ENCODE data around the gene NT5M. TPM values are rescaled to one million over a fixed set of nuclear protein-coding genes. Genes with fewer than 3 reads are reported as not detected.

The NT5M gene
- total RNA-seq, 4 donors from 2014 or later = 0.68 to 4.2 (median 1.7) TPM; not detected in 1

- peak; percentile 48 for DNase-seq
- Histone ChIP-seq H3K27ac (peak overlapping the region in 1 of 4 donors; percentile 34), H3K27me3 (peaks cover 6% of the 10 kb centered on the region), H3K4me1 (peaks cover 0 to 10% (median 0%) of the 10 kb centered on the region in 4 donors), H3K9me3 (no peaks in the 10 kb centered on the region), H3K4me3 (no peak overlapping the region), H3K36me3 (no peaks in the 10 kb centered on the region)
- WGBS, 2 donors (ENCODE audit: low coverage in 1 of 2) = 57 to 69% methylated on average over 2 to 7 of the region's 7 CpGs
- no peak for TF ChIP-seq POLR2AphosphoS5 (IDR thresholded peaks at IDR 0.05)
- TF ChIP-seq EP300 (IDR thresholded peaks at IDR 0.05; ENCODE audit: low read depth) = no peak
- no peak for TF ChIP-seq POLR2A (IDR thresholded peaks at IDR 0.05)
- TF ChIP-seq, protein P1, sequence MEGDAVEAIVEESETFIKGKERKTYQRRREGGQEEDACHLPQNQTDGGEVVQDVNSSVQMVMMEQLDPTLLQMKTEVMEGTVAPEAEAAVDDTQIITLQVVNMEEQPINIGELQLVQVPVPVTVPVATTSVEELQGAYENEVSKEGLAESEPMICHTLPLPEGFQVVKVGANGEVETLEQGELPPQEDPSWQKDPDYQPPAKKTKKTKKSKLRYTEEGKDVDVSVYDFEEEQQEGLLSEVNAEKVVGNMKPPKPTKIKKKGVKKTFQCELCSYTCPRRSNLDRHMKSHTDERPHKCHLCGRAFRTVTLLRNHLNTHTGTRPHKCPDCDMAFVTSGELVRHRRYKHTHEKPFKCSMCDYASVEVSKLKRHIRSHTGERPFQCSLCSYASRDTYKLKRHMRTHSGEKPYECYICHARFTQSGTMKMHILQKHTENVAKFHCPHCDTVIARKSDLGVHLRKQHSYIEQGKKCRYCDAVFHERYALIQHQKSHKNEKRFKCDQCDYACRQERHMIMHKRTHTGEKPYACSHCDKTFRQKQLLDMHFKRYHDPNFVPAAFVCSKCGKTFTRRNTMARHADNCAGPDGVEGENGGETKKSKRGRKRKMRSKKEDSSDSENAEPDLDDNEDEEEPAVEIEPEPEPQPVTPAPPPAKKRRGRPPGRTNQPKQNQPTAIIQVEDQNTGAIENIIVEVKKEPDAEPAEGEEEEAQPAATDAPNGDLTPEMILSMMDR (IDR thresholded peaks at IDR 0.05) = no peak
- in situ Hi-C loops (cut with MboI; ENCODE audit: low pct_ligation_motif_present in 1 of 4, low pct_unique_long_range_greater_than_20kb in 1 of 4, low sequenced_read_pairs in 3 of 4) (no loop called here), intact Hi-C loops (cut with DNase I; ENCODE audit: low total_unique reads) (no loop called here)
These were observed 83.9 kb downstream of the NT5M start for GRCh38 chr17:17387017-17387497.

GRCh38 chr17:17387498-17388362 lies 84.6 kb downstream of the NT5M start:
- no peak for TF ChIP-seq EP300 (IDR thresholded peaks at IDR 0.05; ENCODE audit: low read depth)
- TF ChIP-seq, protein P1 (IDR thresholded peaks at IDR 0.05) = peak; percentile 40 to 97 (median 76)
- H3K36me3 ChIP-seq = no peaks in the 10 kb centered on the region
- H3K4me1 ChIP-seq = peaks cover 0 to 10% (median 0%) of the 10 kb centered on the region in 4 donors
- WGBS, 2 donors (ENCODE audit: low coverage in 1 of 2) = 51% methylated on average over 15 of the region's 15 CpGs; no CpG with 5 or more reads in 1 of the 2 donors
- H3K4me3 ChIP-seq = no peak overlapping the region
- peak; percentile 77 for DNase-seq
- intact Hi-C loops (cut with DNase I; ENCODE audit: low total_unique reads) (no loop called here), in situ Hi-C loops (cut with MboI; ENCODE audit: low pct_ligation_motif_present in 1 of 4, low pct_unique_long_range_greater_than_20kb in 1 of 4, low sequenced_read_pairs in 3 of 4) (no loop called here)
- no peaks in the 10 kb centered on the region for H3K9me3 ChIP-seq
- H3K27ac ChIP-seq = peak overlapping the region in 1 of 4 donors; percentile 34
- H3K27me3 ChIP-seq = no peaks in the 10 kb centered on the region

DNA sequence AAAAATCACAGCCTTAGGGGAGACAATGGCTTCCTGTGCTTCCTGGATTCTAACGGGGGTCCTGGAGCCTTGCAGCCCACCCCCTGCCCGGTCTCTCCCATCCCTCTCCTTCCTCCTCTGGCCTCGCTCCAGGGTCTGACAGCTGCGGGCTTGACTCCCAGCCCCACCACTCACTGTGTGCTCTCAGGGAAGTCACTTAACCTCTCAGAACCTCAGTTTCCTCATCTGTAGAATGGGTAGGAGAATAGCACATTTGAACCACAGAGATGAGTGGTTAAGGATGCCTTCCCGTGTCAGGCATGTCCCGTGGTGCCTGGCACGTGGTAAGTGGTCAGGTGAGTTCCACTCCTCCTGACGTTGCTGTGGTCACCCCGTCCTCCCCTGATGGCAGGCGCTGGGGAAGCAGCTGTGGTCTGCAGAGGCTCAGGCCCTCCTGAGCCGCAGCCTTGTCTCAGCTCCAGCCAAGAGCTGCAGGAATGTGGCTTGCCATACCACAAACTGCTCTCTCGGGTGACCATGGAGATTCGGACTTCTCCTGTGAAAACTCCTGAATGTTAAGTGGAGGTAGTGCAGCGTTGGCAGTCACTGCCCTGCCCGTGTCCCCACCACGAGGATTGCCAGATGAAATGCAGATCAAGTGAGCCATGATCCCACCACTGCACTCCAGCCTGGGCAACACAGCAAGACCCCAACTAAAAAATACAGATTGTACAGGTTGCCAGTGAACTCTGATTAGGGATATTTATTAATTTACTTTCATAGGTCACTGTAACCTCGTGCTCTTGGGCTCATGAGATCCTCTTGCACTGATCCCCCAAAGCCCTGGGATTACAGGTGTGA lies 85.7 kb downstream of the NT5M start:
- TF ChIP-seq, protein P1 (IDR thresholded peaks at IDR 0.05) = no peak
- TF ChIP-seq EP300 (IDR thresholded peaks at IDR 0.05; ENCODE audit: low read depth) (no peak), POLR2A (IDR thresholded peaks at IDR 0.05) (no peak)
- H3K36me3 ChIP-seq = no peaks in the 10 kb centered on the region
- H3K27me3 ChIP-seq = no peaks in the 10 kb centered on the region
- 71 to 72% methylated on average over 1 to 17 of the region's 17 CpGs for WGBS, 2 donors (ENCODE audit: low coverage in 1 of 2)
- no peak overlapping the region for H3K27ac ChIP-seq
- peaks cover 0 to 10% (median 0%) of the 10 kb centered on the region in 4 donors for H3K4me1 ChIP-seq
- DNase-seq = no peak
- no peak overlapping the region for H3K4me3 ChIP-seq
- intact Hi-C loops (cut with DNase I; ENCODE audit: low total_unique reads) = no loop called here
- in situ Hi-C loops (cut with MboI; ENCODE audit: low pct_ligation_motif_present in 1 of 4, low pct_unique_long_range_greater_than_20kb in 1 of 4, low sequenced_read_pairs in 3 of 4) = no loop called here
- H3K9me3 ChIP-seq = no peaks in the 10 kb centered on the region

Measured in transverse colon (tissue), 4 donors.